ENCODE results near the gene MARCHF3.
"Not testable (repeated sequence)": the region's sequence is repeated elsewhere in the genome, so short reads cannot be mapped to it uniquely, and the experiment has no call there.

MARCHF3 gene

DNA sequence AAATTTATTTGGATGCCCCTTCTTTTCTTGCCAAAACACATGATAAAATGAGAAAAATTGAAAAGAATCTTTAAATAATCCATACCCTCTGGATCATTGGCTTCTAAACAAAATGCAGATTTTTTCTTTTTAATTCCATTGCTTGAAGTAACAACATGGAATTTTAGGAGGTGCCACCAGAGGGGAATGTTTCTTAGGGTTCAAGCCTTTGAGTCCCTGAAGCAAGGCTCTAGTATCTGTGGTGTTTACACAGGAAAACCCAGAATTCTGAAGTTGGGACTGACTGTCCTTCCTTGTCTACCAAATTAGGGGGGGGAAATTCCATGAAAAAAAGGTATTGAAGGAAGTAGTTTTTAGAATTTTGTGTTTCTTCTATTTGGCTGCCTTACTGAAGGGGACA lies 184.0 kb downstream of the MARCHF3 start:
- Histone ChIP-seq H3K4me1 (peaks cover 0 to 29% (median 1%) of the 10 kb centered on the region in 4 donors), H3K27me3 (no peaks in the 10 kb centered on the region), H3K27ac (peak overlapping the region; percentile 34 to 38), H3K36me3 (no peaks in the 10 kb centered on the region), H3K4me3 (no peak overlapping the region), H3K9me3 (no peaks in the 10 kb centered on the region)
- intact Hi-C loops (cut with DNase I; ENCODE audit: low total_unique reads), result no loop called here
- no peak for DNase-seq
- TF ChIP-seq, protein P1, sequence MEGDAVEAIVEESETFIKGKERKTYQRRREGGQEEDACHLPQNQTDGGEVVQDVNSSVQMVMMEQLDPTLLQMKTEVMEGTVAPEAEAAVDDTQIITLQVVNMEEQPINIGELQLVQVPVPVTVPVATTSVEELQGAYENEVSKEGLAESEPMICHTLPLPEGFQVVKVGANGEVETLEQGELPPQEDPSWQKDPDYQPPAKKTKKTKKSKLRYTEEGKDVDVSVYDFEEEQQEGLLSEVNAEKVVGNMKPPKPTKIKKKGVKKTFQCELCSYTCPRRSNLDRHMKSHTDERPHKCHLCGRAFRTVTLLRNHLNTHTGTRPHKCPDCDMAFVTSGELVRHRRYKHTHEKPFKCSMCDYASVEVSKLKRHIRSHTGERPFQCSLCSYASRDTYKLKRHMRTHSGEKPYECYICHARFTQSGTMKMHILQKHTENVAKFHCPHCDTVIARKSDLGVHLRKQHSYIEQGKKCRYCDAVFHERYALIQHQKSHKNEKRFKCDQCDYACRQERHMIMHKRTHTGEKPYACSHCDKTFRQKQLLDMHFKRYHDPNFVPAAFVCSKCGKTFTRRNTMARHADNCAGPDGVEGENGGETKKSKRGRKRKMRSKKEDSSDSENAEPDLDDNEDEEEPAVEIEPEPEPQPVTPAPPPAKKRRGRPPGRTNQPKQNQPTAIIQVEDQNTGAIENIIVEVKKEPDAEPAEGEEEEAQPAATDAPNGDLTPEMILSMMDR (IDR thresholded peaks at IDR 0.05), result no peak

DNA sequence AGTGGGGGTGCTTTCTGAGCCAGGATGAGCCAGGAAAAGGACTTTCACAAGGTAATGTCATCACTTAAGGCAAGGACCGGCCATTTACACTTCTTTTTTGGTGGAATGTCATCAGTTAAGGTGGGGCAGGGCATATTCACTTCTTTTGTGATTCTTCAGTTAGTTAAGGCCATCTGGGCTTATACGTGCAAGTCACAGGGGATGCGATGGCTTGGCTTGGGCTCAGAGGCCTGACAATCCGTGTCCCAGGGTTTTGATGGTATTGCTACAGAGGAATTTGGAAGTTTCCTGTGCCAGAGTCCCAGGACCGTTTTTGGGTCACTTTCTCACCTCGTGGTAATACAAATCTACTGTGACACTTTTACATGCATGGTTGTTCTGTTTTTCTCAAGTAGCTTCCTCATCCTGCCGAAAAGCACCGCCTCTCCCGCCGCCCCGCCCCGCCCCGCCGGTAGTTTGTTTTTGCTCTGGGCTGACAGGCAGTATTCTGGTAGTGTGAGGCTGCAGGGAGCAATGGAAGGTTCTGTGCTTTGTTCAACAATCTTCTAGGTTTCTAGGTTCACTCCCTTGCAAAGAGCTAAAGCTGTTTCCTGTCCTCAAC lies 184.8 kb downstream of the MARCHF3 start:
- not testable (repeated sequence) for H3K27ac ChIP-seq

GRCh38 chr5:126843375-126843774 lies 187.0 kb downstream of the MARCHF3 start:
- H3K27ac ChIP-seq; DNase-seq; H3K27me3 ChIP-seq; H3K9me3 ChIP-seq; H3K4me3 ChIP-seq; intact Hi-C loops (cut with DNase I; ENCODE audit: low total_unique reads); H3K36me3 ChIP-seq: not testable (repeated sequence)
- peaks cover 0 to 27% (median 1%) of the 10 kb centered on the region in 4 donors for H3K4me1 ChIP-seq

More for the DNA sequence above, 184.8 kb downstream of the MARCHF3 start:
- Histone ChIP-seq H3K4me1 (peaks cover 0 to 29% (median 1%) of the 10 kb centered on the region in 4 donors), H3K4me3 (peak overlapping the region in 1 of 2 donors; percentile 1)
- H3K27me3 ChIP-seq; H3K36me3 ChIP-seq; DNase-seq; H3K9me3 ChIP-seq; intact Hi-C loops (cut with DNase I; ENCODE audit: low total_unique reads): not testable (repeated sequence)

DNA sequence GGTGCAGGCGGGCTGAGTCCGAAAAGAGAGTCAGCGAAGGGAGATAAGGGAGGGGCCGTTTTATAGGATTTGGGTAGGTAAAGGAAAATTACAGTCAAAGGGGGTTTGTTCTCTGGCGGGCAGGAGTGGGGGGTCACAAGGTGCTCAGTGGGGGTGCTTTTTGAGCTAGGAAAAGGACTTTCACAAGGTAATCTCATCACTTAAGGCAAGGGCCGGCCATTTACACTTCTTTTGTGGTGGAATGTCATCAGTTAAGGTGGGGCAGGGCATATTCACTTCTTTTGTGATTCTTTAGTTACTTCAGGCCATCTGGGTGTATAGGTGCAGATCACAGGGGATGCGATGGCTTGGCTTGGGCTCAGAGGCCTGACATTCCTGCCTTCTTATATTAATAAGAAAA lies 191.0 kb downstream of the MARCHF3 start:
- DNase-seq; H3K27me3 ChIP-seq; H3K4me1 ChIP-seq; H3K9me3 ChIP-seq; H3K4me3 ChIP-seq; H3K27ac ChIP-seq; intact Hi-C loops (cut with DNase I; ENCODE audit: low total_unique reads); H3K36me3 ChIP-seq: not testable (repeated sequence)

- no peaks in the 10 kb centered on the region for H3K9me3 ChIP-seq
- DNase-seq, result no peak
- intact Hi-C loops (cut with DNase I; ENCODE audit: low total_unique reads), result no loop called here
Observed at GRCh38 chr5:126837906-126838539, 192.3 kb downstream of the MARCHF3 start.

DNA sequence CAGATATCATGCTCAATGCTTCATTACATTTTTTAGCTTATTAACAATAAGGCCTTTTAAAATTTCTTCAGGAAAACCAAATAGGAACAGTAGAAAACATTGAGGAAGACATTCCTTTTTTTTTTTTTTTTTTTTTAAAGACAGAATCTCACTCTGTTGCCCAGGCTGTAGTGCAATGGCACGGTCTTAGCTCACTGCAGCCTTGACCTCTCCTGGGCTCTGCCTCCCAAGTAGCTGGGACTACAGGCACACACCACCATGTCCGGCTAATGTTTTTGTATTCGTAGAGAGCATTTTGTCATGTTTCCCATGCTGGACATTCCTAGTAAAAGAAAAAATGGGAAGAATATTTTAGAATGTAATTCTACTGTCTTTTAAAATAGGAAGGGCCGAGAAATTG lies 193.1 kb downstream of the MARCHF3 start:
- no peaks in the 10 kb centered on the region for H3K27me3 ChIP-seq
- H3K4me1 ChIP-seq, result no peaks in the 10 kb centered on the region
- no peak overlapping the region for H3K27ac ChIP-seq
- TF ChIP-seq, protein P1 (IDR thresholded peaks at IDR 0.05), result no peak
- intact Hi-C loops (cut with DNase I; ENCODE audit: low total_unique reads), result no loop called here
- no peaks in the 10 kb centered on the region for H3K9me3 ChIP-seq
- no peak overlapping the region for H3K4me3 ChIP-seq
- no peak for DNase-seq
- H3K36me3 ChIP-seq, result no peaks in the 10 kb centered on the region

More at GRCh38 chr5:126837906-126838539, 192.3 kb downstream of the MARCHF3 start:
- Histone ChIP-seq H3K4me1 (no peaks in the 10 kb centered on the region), H3K4me3 (no peak overlapping the region), H3K27ac (no peak overlapping the region), H3K27me3 (no peaks in the 10 kb centered on the region), H3K36me3 (no peaks in the 10 kb centered on the region)
- TF ChIP-seq, protein P1 (IDR thresholded peaks at IDR 0.05), result peak; percentile 34 to 39

GRCh38 chr5:126836778-126837177 lies 193.6 kb downstream of the MARCHF3 start:
- Histone ChIP-seq H3K27me3 (no peaks in the 10 kb centered on the region), H3K4me3 (no peak overlapping the region), H3K4me1 (no peaks in the 10 kb centered on the region), H3K36me3 (no peaks in the 10 kb centered on the region), H3K27ac (no peak overlapping the region), H3K9me3 (no peaks in the 10 kb centered on the region)
- intact Hi-C loops (cut with DNase I; ENCODE audit: low total_unique reads), result no loop called here
- TF ChIP-seq, protein P1 (IDR thresholded peaks at IDR 0.05), result no peak
- DNase-seq, result no peak

Measured in tibial artery (tissue), 4 donors.